Effector CD4-positive, alpha-beta T cell (primary cell): Measurements from ENCODE around the gene FDXACB1.

ENCODE experiments used
- DNase-seq: peaks from one replicate; pipeline ENCODE4 v3.0.0-alpha.2; 2020

Gene FDXACB1

DNA sequence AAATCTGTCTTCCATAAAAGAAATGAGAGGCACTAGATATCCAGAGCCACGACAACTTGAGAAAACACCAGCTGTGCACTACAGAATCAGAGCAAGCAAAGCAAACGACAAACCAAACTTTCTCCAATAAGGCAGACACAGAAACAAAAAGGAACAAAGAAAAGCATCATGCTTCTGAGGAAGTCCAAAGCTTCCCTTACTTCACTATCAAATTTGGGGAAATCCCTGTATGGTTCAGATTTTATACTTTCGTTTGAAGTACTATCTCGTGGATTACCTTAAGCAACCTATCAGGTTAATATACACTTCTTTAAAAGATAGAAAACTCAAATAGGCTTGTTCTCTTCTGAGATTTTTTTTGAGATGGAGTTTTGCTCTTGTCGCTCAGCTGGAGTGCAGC lies 35.3 kb downstream of the FDXACB1 start:
- no peak for DNase-seq

DNA sequence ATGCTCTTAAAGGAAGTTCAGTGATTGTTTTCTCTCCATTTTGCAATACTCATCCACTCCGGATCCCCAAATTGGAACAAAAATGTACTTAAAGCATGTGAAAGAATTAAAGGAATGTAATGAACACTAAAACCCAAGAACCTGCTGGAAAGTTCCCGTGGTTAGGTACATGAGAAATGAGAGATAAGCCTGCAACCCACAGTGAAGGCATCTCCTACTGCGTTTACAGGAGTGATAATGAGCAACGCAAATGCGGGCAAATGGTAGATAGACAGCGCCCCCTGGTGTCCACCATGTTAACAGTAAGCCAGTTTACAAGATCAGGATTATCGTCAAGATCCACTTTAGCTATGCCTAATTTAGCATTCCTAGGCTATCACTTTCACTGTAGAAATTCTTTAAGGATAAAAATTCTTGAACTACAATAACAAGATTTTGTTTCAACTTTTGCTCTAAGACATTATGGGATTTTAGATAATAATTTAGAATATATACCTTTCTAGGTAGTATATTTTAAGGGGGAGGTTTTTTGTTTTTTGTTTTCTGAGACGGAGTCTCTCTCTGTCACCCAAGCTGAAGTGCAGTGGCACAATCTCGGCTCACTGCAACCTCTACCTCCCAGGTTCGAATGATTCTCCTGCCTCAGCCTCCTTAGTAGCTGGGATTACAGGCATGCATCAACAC lies 37.5 kb downstream of the FDXACB1 start:
- DNase-seq: peak; percentile 83

DNA sequence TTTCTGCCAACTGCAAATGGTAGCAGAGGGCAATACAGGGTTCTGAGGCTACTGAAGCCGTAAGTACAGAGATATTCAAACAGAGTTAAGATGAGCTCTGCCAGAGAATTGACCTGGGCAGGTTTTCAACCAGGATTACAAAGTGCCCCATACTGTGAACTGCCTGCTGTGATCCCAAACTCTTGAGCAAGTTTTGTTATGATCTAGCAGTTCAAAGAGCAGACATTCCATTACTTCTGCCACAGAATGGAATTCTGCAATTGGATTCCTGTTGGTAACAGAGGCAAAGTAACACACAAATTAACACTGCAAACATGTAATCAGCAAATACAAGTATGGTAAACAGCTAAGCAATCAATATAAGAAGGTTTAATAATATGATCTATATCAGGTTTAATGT lies 38.8 kb downstream of the FDXACB1 start:
- DNase-seq: no peak

DNA sequence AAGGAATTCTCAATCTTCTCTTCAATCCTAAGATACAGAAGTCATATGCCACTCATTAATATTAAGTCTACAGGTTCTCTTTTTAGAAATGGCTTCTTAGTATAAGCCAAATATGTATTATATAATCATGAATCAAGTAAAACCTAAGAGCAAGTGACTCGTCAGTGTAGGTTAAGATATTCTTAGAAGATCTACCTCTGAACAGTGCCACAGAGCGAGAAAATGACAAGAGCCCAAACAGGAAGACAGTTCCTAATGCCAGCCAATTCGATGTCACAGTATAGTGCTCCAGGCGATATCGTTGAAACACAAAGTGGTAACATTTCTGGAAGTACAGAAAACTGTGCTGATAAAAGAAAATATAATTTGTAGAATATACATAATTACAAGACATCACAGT lies 40.9 kb downstream of the FDXACB1 start:
- no peak for DNase-seq

DNA sequence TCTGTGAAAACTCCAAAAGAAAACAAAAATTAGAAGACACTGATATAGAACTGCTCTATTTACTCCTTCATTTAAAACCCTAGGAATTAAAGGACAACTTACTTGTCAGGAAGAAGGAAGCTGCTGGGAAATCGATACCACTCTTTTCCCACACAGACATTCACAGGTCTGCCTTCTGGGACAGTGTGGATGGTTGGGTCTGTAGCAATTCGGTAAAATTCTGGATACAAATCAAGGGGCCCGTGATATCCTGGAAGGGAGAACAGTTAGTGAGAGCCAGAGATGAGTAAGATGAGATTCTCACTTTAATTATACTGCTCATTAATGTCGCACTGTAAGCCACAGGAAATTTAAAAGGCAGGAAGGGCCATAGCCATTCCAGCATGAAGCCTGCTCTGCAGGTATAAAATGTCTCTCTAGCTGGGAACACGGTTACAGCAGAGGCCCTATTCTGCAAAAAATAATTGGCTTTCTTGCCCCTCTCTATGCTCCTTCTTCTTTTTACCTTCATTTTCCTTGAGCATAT lies 41.5 kb downstream of the FDXACB1 start:
- DNase-seq: no peak

DNA sequence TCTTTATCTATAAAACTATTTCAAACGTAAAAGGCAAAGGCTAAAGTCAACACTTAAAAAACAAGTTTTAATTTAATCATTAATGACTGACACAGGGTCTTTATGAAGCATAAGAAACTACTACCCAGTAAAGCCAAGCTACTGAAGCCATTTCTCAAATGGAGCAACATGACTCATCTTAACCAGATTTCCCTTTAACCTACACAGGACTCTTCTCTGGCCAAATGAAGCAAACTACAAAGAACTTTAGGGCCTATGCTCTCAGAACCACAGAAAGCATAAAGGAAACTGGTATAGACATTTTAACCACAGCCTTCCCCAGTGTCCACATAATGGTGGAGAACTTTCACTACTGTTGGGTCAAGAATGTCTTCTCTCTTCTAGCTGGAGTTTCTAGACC lies 42.2 kb downstream of the FDXACB1 start:
- no peak for DNase-seq

DNA sequence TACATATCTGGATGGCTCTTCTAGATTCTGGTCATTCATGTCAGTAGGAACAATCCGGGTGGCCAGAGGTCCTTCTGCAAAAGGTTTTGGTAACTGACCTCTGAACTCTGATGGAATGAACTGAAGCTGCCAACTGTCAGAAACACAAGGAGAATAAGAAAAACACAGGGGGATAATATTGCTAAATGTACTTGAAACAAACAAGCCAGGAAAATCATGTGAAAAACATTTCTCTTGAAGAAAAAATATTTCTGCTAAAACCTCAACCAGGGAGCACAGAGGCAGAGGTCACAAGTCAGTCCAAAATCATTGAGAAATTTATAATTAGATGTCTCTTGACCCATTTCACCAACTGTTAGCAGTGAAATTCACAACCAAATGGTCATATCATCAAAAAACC lies 42.8 kb downstream of the FDXACB1 start:
- no peak for DNase-seq

DNA sequence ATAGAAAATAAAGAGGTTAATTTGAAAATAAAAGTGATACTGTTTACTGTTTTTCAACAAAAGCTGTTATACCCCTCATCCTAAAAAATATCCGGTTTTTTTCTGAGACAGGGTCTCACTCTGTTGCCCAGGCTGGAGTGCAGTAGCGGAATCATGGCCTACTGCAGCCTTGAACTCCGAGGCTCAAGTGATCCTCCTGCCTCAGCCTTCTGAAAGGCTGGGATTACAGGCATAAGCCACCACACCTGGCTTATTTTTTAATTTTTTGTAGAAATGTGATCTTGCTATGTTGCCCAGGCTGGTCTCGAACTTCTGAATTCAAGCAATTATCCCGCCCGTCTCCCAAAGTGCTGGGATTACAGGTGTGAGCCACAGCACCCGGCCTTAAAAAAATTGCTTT lies 43.3 kb downstream of the FDXACB1 start:
- DNase-seq: no peak

DNA sequence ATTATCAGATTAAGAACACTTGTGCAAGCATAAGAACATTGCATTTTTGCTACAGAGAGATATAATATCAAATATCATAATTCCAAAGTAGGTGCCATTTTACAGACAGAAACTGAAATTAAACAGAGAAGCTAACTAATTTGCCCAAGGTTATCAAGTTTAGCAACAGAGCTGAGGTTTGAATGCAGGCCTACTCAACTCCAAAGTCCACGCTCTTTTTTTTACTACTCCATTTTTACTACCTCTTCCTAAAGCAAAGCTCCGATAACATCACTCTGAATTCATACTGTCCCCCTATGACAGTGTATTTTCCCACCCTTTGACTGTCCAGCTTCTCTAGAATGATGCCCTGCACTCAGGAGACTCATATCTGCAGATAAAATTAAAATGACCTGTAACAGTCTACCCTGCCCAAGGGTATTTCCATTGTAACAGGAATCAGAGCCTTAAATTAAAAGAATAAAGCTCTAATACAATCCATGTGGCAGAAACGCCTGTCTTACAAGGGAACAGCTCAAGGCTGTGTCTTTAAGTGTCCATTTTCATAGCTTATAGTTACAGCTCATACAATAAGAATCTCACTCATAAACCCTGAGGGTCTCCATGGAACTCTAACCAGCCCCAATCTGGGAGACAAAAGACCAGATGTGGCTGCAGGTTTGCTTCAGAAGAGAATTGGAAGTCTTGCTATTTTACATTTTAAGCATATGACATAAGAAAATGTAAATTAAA lies 44.4 kb downstream of the FDXACB1 start:
- DNase-seq: no peak

DNA sequence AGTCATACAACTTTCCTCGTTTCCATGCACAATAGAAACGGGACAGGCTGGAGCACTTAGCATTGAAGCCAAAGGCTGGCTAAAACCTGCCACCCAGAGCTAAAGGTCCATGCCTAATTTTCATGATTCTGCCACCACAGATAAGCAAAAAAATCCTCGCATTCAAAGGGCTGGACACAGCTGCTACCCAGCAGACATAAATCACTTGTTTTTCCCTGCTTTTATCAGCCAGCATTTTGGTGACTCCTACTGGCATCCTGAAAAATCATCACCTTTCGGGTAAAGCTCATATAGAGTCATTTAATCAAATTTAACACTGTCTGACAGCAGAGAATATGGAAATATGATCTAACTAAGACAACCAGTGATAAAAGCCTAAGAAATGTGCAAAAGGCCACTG lies 45.4 kb downstream of the FDXACB1 start:
- no peak for DNase-seq

DNA sequence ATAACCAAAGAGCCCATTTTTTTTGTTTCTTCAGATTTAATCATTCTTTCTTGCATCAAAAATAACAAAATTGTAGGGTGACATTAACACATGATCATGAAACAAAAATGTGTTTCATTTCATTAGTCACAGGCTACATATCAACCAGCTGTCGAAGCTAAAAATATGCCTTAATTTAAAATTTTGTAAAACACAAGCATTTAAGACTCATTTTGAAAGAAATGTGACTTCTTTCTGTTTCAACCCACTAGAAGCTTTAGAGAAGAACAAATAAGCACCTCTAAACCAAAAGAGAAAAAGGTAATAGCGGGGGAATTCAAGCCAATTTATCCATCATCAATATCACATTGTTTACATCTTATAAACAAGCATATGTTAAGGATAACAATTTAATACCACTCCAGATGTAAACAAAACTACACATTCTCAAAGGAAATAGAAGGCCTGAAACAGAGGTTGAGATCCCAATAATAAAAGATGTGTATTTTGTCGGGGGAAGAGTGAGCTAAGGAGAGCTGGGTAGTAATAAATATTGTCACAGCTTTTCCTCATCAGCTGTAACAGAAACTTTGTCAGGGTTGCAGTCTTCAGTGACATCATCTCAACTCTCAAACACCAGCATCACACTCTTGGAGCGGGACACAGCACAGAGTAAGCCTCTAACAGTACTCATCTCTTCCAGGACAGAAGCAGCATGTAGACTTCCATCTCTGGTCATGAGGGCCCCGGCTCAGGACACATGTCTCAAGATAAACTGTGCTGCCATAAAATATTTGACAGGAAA lies 49.6 kb downstream of the FDXACB1 start:
- DNase-seq: no peak

DNA sequence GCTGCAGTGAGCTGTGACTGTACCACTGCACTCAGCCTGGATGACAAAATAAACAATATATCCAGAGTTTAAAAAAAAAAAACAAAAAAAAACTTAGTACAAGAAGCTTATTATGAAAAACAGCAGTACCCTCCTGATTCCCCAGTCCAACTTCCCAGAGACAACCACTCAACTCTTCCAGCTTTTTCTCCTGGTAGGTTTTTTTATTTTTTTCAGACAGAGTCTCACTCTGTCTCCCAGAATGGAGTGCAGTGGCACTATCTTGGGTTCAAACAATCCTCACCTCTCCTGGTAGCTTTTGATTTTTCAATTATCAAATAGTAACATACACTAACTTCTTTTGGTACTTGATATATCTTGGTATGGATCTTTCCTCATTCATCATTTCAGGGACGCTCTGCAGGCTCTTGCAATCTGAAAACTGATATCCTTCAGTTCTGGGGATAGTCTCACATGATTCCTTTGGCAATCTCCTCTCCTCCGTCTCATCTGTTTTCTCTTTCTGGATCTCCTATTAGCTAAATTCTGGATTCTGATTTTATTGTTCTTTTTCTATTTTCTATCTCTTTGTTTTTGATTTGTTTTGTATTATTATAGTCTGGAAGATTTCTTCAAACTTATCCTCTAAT lies 52.5 kb downstream of the FDXACB1 start:
- no peak for DNase-seq
